ENCODE results near the gene RHOT2. TPM values are rescaled to one million over a fixed set of nuclear protein-coding genes. Genes with fewer than 3 reads are reported as not detected.
A peak's percentile ranks its signal among the peaks of the same experiment; 100 is the strongest.

RHOT2 gene
- total and polyA plus RNA-seq, 9 donors = 11.6 to 100 (median 80.6) TPM

DNA sequence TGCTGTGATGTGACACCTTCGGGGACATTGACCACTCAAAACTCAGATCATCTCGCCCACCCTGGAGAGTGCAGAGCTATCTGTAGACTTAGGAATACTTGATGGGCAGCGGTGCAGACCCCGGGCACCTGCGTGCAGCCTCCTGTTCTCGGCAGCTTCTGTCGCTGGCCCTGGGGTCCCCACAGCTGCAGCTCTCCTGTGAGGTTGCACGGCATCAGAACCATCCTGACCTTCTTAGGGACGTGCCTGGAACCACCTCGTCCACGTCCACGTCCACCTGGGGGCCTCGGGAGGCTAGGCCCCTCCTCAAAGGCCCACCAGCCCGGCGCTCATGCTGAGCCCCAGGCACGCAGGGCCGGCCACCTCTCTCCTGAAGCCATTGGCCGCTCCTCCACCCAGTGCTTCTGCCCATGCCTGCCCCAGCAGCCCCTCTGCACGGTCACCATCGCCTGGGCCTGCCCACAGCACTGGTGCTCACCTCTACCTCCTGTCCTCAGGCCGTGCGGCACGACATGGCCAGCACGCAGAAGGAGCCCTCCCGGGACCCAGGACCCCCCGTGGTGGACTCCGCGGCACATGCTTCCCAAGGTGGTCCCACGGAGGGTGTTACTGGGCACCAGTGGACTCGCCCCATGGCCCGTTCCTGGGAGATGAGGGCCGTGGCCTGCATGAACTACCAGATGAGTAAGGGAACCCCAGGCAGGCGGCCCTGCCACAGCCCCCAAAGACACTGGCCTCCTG, 39.4 kb upstream of the RHOT2 start:
- 88 to 93% (median 91%) methylated on average over 30 to 33 of the region's 33 CpGs for WGBS, 3 donors
- H3K27ac ChIP-seq = no peak overlapping the region
- no peaks in the 10 kb centered on the region for H3K36me3 ChIP-seq
- peak in 1 of 5 donors; percentile 34 for DNase-seq
- no peaks in the 10 kb centered on the region for H3K9me3 ChIP-seq
- TF ChIP-seq EP300 (IDR thresholded peaks at IDR 0.05) (no peak), POLR2A (IDR thresholded peaks at IDR 0.05) (no peak)
- TF ChIP-seq, protein P1, sequence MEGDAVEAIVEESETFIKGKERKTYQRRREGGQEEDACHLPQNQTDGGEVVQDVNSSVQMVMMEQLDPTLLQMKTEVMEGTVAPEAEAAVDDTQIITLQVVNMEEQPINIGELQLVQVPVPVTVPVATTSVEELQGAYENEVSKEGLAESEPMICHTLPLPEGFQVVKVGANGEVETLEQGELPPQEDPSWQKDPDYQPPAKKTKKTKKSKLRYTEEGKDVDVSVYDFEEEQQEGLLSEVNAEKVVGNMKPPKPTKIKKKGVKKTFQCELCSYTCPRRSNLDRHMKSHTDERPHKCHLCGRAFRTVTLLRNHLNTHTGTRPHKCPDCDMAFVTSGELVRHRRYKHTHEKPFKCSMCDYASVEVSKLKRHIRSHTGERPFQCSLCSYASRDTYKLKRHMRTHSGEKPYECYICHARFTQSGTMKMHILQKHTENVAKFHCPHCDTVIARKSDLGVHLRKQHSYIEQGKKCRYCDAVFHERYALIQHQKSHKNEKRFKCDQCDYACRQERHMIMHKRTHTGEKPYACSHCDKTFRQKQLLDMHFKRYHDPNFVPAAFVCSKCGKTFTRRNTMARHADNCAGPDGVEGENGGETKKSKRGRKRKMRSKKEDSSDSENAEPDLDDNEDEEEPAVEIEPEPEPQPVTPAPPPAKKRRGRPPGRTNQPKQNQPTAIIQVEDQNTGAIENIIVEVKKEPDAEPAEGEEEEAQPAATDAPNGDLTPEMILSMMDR (IDR thresholded peaks at IDR 0.05) = no peak
- no peaks in the 10 kb centered on the region for H3K27me3 ChIP-seq
- peaks cover 16% of the 10 kb centered on the region for H3K4me1 ChIP-seq (ENCODE audit: insufficient read depth)
- intact Hi-C loops (cut with DNase I) = loop anchor here in 1 of 4 donors (5.0 kb wide), 1 partner anchor 36 kb away; the partner anchor contains the start of gene RAB40C
- no peak overlapping the region for H3K4me3 ChIP-seq

DNA sequence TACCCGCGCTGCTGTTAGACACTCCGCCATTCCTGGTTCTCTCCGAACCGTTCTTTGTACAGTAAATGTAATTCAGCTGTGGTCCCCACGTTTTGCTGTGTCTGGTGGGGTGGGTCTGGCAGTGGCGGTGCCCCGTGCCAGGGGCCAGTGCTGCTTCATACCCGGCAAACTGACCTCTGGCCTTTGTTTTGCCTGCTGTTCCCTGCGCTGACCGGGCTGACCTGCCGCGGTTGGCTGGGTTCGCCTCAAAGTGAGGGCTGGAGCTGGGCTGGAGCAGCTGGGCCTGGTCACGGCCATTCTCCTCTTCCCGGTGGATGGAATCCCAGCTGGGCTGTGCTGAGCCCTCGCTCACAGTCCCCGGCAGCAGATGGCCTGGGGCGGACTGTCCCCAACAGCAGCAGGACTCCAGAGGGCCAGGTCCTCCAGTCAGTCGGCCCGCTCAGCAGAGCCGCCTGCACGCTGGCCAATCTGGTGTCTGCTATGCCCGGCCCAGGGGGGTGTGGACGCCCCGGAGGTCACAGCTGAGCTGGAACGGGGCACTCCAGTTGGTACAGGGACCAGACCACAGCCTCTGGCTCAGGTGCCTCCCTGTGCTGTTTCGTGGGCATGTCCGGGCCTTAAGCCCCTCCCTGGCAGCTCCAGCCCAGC, 38.6 kb upstream of the RHOT2 start:
- Histone ChIP-seq H3K27ac (peak overlapping the region in 1 of 2 donors; percentile 25), H3K4me3 (no peak overlapping the region), H3K36me3 (no peaks in the 10 kb centered on the region), H3K4me1 (ENCODE audit: insufficient read depth) (peaks cover 16% of the 10 kb centered on the region), H3K9me3 (no peaks in the 10 kb centered on the region), H3K27me3 (no peaks in the 10 kb centered on the region)
- TF ChIP-seq, protein P1 (IDR thresholded peaks at IDR 0.05) = no peak
- no peak for TF ChIP-seq POLR2A (IDR thresholded peaks at IDR 0.05)
- no peak for TF ChIP-seq EP300 (IDR thresholded peaks at IDR 0.05)
- intact Hi-C loops (cut with DNase I) = loop anchor here in 1 of 4 donors (5.0 kb wide), 1 partner anchor 37 kb away; the partner anchor contains the start of gene RAB40C
- 50 to 65% (median 53%) methylated on average over 25 to 29 of the region's 29 CpGs for WGBS, 3 donors
- peak in 3 of 5 donors; percentile 38 to 53 (median 42) for DNase-seq

DNA sequence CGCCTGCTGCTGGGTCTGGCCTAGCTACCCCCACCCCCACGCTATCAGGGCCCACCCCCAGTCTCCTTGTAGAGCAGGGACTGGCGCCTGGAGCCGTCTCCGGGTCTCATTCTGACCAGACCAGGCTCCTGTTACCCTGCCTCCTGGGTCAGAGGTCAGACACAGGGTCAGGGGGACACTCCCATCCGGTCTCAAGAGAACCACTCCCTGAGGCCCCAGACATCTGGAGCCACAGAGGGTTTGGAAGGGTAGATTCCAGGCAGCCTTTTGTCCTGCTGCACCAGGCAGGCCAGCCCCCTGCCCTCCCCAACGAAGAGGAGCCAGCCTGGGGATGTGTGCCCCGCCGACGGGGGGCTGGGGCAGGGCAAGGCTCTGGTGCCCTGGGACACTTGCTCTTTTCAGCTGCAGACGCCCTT, 38.1 kb upstream of the RHOT2 start:
- Histone ChIP-seq H3K4me3 (no peak overlapping the region), H3K4me1 (ENCODE audit: insufficient read depth) (peaks cover 16% of the 10 kb centered on the region), H3K36me3 (no peaks in the 10 kb centered on the region), H3K27ac (peak overlapping the region; percentile 12 to 25), H3K9me3 (no peaks in the 10 kb centered on the region), H3K27me3 (no peaks in the 10 kb centered on the region)
- peak in 3 of 5 donors; percentile 31 to 53 (median 42) for DNase-seq
- TF ChIP-seq, protein P1 (IDR thresholded peaks at IDR 0.05) = no peak
- TF ChIP-seq EP300 (IDR thresholded peaks at IDR 0.05) (no peak), POLR2A (IDR thresholded peaks at IDR 0.05) (no peak)
- intact Hi-C loops (cut with DNase I) = loop anchor here in 2 of 4 donors (5.0 to 10.0 kb wide), 2 partner anchors 38 to 1335 kb away; partner anchors contain the start of genes RAB40C (in 1 of the 2), RNF151 (in 1 of the 2) and RPS2 (in 1 of the 2)
- 39 to 58% (median 42%) methylated on average over 11 of the region's 11 CpGs for WGBS, 3 donors

DNA sequence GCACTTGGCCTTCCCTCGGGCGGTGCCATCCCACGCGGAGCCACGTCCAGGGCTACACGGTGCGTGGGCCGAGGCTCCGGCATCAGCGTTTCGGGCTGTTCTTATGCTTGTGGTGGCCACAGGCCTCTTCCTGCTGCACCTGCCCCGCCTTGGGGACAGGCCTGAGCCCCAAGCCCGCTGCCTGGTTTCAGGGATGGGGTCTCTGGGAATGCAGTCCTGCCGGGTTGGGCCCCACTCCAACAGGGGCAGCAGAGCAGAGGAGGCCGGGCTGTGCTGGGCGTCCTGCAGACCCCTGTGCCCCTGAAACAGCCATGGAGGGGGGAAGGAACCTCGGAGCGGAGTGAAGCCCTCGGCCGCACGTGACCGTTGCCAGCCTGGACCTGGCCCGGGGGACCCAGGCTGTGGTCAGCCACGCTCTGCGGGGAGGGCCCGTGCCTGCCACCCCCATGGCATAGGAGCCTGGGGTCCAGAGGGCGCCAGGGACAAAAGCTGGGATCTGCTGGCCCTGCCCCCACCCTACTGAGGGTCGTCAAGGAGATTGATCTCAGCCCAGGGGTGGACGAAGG, 37.6 kb upstream of the RHOT2 start:
- Histone ChIP-seq H3K4me3 (no peak overlapping the region), H3K27ac (peak overlapping the region in 1 of 2 donors; percentile 12), H3K27me3 (no peaks in the 10 kb centered on the region), H3K9me3 (no peaks in the 10 kb centered on the region), H3K36me3 (no peaks in the 10 kb centered on the region), H3K4me1 (ENCODE audit: insufficient read depth) (peaks cover 17% of the 10 kb centered on the region)
- TF ChIP-seq, protein P1 (IDR thresholded peaks at IDR 0.05) = no peak
- TF ChIP-seq POLR2A (IDR thresholded peaks at IDR 0.05) (no peak), EP300 (IDR thresholded peaks at IDR 0.05) (no peak)
- 27 to 35% (median 31%) methylated on average over 23 to 29 of the region's 29 CpGs for WGBS, 3 donors
- peak in 3 of 5 donors; percentile 25 to 49 (median 26) for DNase-seq
- intact Hi-C loops (cut with DNase I) = loop anchor here in 1 of 4 donors (10.0 kb wide), 1 partner anchor 1334 kb away; the partner anchor contains the start of genes RNF151 and RPS2
